Suprapubic skin (tissue), 3 donors: Measurements from ENCODE around the gene CADPS.

ENCODE experiments used
- POLR2AphosphoS5 ChIP-seq, 3 donors: sonication (generic); formaldehyde crosslinking; IDR thresholded peaks; one replicate each; pipeline ENCODE4 v1.6.1; 2017; ENCODE audit warnings: antibody characterized with exemption in 3 of 3
- TF ChIP-seq, protein P1 (sequence below), 2 donors: fragments of 200-600 bp in 1 of 2; fragments of 450-650 bp in 1 of 2; sonication (generic) in 1 of 2; IDR thresholded peaks; one replicate each; pipeline ENCODE4 v1.5.1; 2016 to 2019; ENCODE audit warnings: antibody characterized with exemption in 2 of 2, mild to moderate bottlenecking in 1 of 2, moderate library complexity in 1 of 2

DNA sequence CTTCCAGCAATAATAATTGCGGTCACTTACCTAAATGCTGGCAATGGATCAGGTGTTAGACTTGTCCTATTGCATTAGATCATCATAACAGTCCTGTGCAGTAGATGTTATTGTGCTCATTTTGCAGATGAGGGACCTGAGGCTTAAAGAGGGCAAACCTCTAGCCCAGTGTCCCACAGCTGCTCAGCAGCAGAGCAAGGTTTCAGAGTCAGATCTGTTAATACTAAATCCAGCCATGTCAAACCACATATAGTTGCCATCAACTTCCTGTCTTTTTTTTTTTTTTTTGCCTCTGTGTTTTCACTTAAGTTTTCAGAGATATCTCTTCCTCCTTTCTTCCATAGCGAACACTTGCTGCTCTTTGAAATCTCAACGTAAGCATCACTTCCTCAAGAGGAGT, 514.0 kb downstream of the CADPS start:
- TF ChIP-seq, protein P1, sequence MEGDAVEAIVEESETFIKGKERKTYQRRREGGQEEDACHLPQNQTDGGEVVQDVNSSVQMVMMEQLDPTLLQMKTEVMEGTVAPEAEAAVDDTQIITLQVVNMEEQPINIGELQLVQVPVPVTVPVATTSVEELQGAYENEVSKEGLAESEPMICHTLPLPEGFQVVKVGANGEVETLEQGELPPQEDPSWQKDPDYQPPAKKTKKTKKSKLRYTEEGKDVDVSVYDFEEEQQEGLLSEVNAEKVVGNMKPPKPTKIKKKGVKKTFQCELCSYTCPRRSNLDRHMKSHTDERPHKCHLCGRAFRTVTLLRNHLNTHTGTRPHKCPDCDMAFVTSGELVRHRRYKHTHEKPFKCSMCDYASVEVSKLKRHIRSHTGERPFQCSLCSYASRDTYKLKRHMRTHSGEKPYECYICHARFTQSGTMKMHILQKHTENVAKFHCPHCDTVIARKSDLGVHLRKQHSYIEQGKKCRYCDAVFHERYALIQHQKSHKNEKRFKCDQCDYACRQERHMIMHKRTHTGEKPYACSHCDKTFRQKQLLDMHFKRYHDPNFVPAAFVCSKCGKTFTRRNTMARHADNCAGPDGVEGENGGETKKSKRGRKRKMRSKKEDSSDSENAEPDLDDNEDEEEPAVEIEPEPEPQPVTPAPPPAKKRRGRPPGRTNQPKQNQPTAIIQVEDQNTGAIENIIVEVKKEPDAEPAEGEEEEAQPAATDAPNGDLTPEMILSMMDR (IDR thresholded peaks at IDR 0.05) = no peak
- TF ChIP-seq POLR2AphosphoS5 (IDR thresholded peaks at IDR 0.05) = no peak
